ENCODE data around the gene SPIRE2.
"Not testable (repeated sequence)": the region's sequence is repeated elsewhere in the genome, so short reads cannot be mapped to it uniquely, and the experiment has no call there.

Gene SPIRE2

GRCh38 chr16:89912143-89912542 lies 83.9 kb downstream of the SPIRE2 start:
- TF ChIP-seq CTCF (IDR thresholded peaks at IDR 0.05; ENCODE audit: low read depth, low read length, missing control alignments), result no peak
- no peak for DNase-seq
- Histone ChIP-seq H3K36me3 (replicated peaks) (peaks cover 41% of the 10 kb centered on the region), H3K27ac (no peak overlapping the region), H3K4me3 (ENCODE audit: low read depth, low read length) (no peak overlapping the region), H3K27me3 (replicated peaks) (no peaks in the 10 kb centered on the region)
- in situ Hi-C loops (cut with HindIII; ENCODE audit: low pct_ligation_motif_present, low sequenced_read_pairs), result no loop called here

- H3K36me3 ChIP-seq (replicated peaks), result peaks cover 41% of the 10 kb centered on the region
- H3K4me3 ChIP-seq (ENCODE audit: low read depth, low read length), result no peak overlapping the region
- H3K27me3 ChIP-seq (replicated peaks), result no peaks in the 10 kb centered on the region
- in situ Hi-C loops (cut with HindIII; ENCODE audit: low pct_ligation_motif_present, low sequenced_read_pairs), result no loop called here
- no peak for DNase-seq
- TF ChIP-seq CTCF (IDR thresholded peaks at IDR 0.05; ENCODE audit: low read depth, low read length, missing control alignments), result no peak
- no peak overlapping the region for H3K27ac ChIP-seq
Observed at GRCh38 chr16:89912627-89913026, 84.4 kb downstream of the SPIRE2 start.

DNA sequence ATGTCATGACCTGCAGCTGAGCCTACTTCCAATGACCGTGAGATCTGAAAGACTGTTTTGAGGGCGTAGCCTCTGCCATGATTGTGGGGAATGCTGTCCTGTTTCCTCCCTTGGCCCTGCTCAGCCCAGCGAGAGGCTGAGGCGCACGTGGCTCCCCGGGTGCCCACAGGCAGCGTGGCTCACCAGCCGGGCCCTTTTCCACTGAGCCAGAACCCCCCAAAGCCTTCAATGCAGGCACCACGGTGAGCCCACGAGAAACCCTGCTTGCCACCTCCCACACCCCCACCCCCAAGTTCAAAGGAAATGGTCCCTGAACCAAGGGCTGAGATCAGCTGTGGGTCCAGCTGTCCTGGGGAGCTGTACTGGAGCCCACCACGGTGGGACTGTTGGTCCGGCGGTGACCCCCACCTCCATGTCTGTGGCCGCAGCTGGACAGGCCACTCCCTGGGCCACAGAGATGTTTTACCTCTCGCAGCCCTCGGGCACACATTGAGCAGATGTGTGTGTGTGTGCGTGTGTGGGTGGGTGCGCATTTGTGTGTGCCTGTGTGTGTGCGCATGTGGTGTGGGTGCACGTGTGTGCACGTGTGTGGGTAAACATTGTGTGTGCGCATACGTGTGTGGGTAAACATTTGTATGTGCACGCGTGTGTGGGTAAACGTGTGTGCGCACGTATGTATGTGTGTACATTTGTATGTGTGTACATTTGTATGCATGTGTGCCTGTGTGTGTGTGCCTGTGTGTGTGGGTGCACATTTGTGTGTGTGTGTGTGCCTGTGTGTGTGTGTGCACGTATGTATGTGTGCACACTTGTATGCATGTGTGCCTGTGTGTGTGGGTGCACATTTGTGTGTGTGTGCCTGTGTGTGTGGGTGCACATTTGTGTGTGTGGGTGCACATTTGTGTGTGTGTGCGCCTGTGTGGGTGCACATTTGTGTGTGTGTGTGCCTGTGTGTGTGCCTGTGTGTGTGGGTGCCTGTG lies 85.4 kb downstream of the SPIRE2 start:
- in situ Hi-C loops (cut with HindIII; ENCODE audit: low pct_ligation_motif_present, low sequenced_read_pairs), result no loop called here
- no peak for DNase-seq
- H3K36me3 ChIP-seq (replicated peaks), result peaks cover 39% of the 10 kb centered on the region

GRCh38 chr16:89914642-89915285 lies 86.5 kb downstream of the SPIRE2 start:
- H3K27me3 ChIP-seq (replicated peaks); H3K27ac ChIP-seq; H3K4me3 ChIP-seq (ENCODE audit: low read depth, low read length); in situ Hi-C loops (cut with HindIII; ENCODE audit: low pct_ligation_motif_present, low sequenced_read_pairs); DNase-seq: not testable (repeated sequence)
- H3K36me3 ChIP-seq (replicated peaks), result peaks cover 31% of the 10 kb centered on the region

More for the DNA sequence above, 85.4 kb downstream of the SPIRE2 start:
- Histone ChIP-seq H3K4me3 (ENCODE audit: low read depth, low read length) (no peak overlapping the region), H3K27ac (no peak overlapping the region), H3K27me3 (replicated peaks) (no peaks in the 10 kb centered on the region)
- no peak for TF ChIP-seq CTCF (IDR thresholded peaks at IDR 0.05; ENCODE audit: low read depth, low read length, missing control alignments)

- no peak for DNase-seq
- Histone ChIP-seq H3K4me3 (ENCODE audit: low read depth, low read length) (no peak overlapping the region), H3K27ac (no peak overlapping the region), H3K36me3 (replicated peaks) (peaks cover 23% of the 10 kb centered on the region), H3K27me3 (replicated peaks) (no peaks in the 10 kb centered on the region)
- no peak for TF ChIP-seq CTCF (IDR thresholded peaks at IDR 0.05; ENCODE audit: low read depth, low read length, missing control alignments)
- in situ Hi-C loops (cut with HindIII; ENCODE audit: low pct_ligation_motif_present, low sequenced_read_pairs), result no loop called here
Observed at GRCh38 chr16:89915303-89916232, 87.3 kb downstream of the SPIRE2 start.
